ENCODE measurements around the gene ESF1. TPM values are rescaled to one million over a fixed set of nuclear protein-coding genes. Genes with fewer than 3 reads are reported as not detected.

ESF1 gene
- total and polyA plus RNA-seq, 2 of the 8 experiments (the other 6 are each of a cell fraction or from before 2014, with no cell fraction given): 1.1 to 32.9 TPM

DNA sequence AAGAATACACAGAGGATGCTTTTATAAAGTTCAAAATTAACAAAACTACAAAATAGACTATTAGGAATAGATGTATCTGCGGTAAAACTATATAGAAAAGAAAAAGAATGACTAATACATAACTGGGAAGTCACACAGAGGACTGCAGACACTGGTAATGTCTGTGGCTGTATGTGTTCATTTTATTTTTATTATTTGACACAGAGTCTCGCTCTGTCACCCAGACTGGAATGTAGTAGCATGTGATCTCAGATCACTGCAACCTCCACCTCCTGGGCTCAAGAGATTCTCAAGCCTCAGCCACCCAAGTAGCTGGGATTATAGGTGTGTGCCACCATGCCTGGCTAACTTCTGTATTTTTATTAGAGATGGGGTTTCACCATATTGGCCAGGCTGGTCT, 38.9 kb downstream of the ESF1 start:
- no peaks in the 10 kb centered on the region for H3K4me1 ChIP-seq (replicated peaks in 1 of 4; ENCODE audit: control insufficient read depth in 3 of 4, insufficient read depth in 4 of 4, low read length in 3 of 4)
- no peak overlapping the region for H3K23ac ChIP-seq (ENCODE audit: insufficient read length)
- H3K4me3 ChIP-seq (ENCODE audit: extremely low read depth in 1 of 4, insufficient read depth in 2 of 4, low read depth in 3 of 4, low read length in 4 of 4): no peak overlapping the region
- no peaks in the 10 kb centered on the region for H4K20me1 ChIP-seq (replicated peaks in 1 of 2; ENCODE audit: control insufficient read depth in 1 of 2, insufficient read depth in 2 of 2, low read length in 2 of 2)
- H3K23me2 ChIP-seq (ENCODE audit: low read depth, low read length): no peaks in the 10 kb centered on the region
- H2AK5ac ChIP-seq (ENCODE audit: low read depth, low read length): no peak overlapping the region
- no peaks in the 10 kb centered on the region for H3K27me3 ChIP-seq (replicated peaks in 1 of 4; ENCODE audit: control insufficient read depth in 3 of 4, extremely low read depth in 1 of 4, insufficient read depth in 3 of 4, low read length in 3 of 4)
- H2BK12ac ChIP-seq (ENCODE audit: low read depth, low read length): no peak overlapping the region
- H3K9ac ChIP-seq (replicated peaks in 1 of 4; ENCODE audit: extremely low read depth in 1 of 4, low read depth in 3 of 4, low read length in 3 of 4): no peak overlapping the region
- no peak overlapping the region for H3K14ac ChIP-seq (ENCODE audit: insufficient read length)
- H2BK20ac ChIP-seq (ENCODE audit: low read length): no peak overlapping the region
- no peak overlapping the region for H3K27ac ChIP-seq (ENCODE audit: low read depth, low read length)
- ChIA-PET CTCF (ENCODE audit: partially characterized antibody) (no interaction called here), POLR2A (ENCODE audit: partially characterized antibody) (interaction anchor here (1.2 kb wide), 1 partner anchor 10 kb away, joined by 3 read pairs; no protein-coding TSS in a partner anchor)
- WGBS, 2 experiments (ENCODE audit: extremely low coverage in 1 of 2, insufficient coverage in 1 of 2, insufficient read length in 1 of 2, insufficient replicate concordance in 2 of 2, low coverage in 1 of 2, low lambda C conversion rate in 2 of 2, missing lambda C conversion rate in 1 of 2): 94% methylated on average over 2 of the region's 2 CpGs; no CpG with 5 or more reads in 1 of the 2 experiments
- no peak overlapping the region for H4K8ac ChIP-seq (ENCODE audit: extremely low read depth, insufficient read depth, low read length)
- TF ChIP-seq RAD21 (IDR thresholded peaks at IDR 0.05 in 1 of 2, conservative IDR thresholded peaks at IDR 0.05 in 1 of 2; ENCODE audit: low read depth in 2 of 2, low read length in 2 of 2) (no peak), RBBP5 (IDR thresholded peaks at IDR 0.05; ENCODE audit: borderline replicate concordance, low read depth, low read length) (no peak), SIN3A (conservative IDR thresholded peaks at IDR 0.05 in 1 of 2, IDR thresholded peaks at IDR 0.05 in 1 of 2; ENCODE audit: low read depth in 1 of 2, low read length in 2 of 2) (no peak), CTBP2 (IDR thresholded peaks at IDR 0.05; ENCODE audit: borderline replicate concordance, insufficient read depth, insufficient read length, low read length) (no peak), NANOG (IDR thresholded peaks at IDR 0.05; ENCODE audit: insufficient read depth, low read depth, low read length, poor library complexity, severe bottlenecking) (no peak), SRF (IDR thresholded peaks at IDR 0.05; ENCODE audit: low read depth, low read length) (no peak), TBP (IDR thresholded peaks at IDR 0.05; ENCODE audit: low read depth, low read length) (no peak), CBX5 (IDR thresholded peaks at IDR 0.05; ENCODE audit: low read depth, low read length) (no peak), HDAC2 (IDR thresholded peaks at IDR 0.05; ENCODE audit: borderline replicate concordance in 1 of 2, low read depth in 2 of 2, low read length in 2 of 2) (no peak)
- no peak overlapping the region for H2AFZ ChIP-seq (ENCODE audit: low read length)
- no peaks in the 10 kb centered on the region for H3K79me1 ChIP-seq (ENCODE audit: low read depth, low read length)
- no peak overlapping the region for H3K4ac ChIP-seq (replicated peaks; ENCODE audit: insufficient read length, low read depth, low read length)
- no peak overlapping the region for H3K4me2 ChIP-seq (ENCODE audit: insufficient read depth in 1 of 2, low read depth in 2 of 2, low read length in 2 of 2)
- H3K9me3 ChIP-seq (ENCODE audit: insufficient read depth in 2 of 2, low read depth in 1 of 2, low read length in 1 of 2): peaks cover 4 to 6% of the 10 kb centered on the region in 2 experiments; a peak in 2 of 4 replicates
- H3K36me3 ChIP-seq (ENCODE audit: control insufficient read depth in 2 of 4, insufficient read depth in 4 of 4, low read length in 3 of 4): peaks cover 0 to 33% (median 12%) of the 10 kb centered on the region in 4 experiments; a peak in 6 of 8 replicates
- no peak for FAIRE-seq
- no peak overlapping the region for H3K18ac ChIP-seq (ENCODE audit: extremely low read depth, low read length)
- no peak overlapping the region for H4K5ac ChIP-seq (ENCODE audit: insufficient read length, low read depth, low read length)
- no peak overlapping the region for H2BK120ac ChIP-seq (replicated peaks; ENCODE audit: low read depth, low read length)
- no peak overlapping the region for H2BK5ac ChIP-seq (ENCODE audit: low read depth, low read length)
- H2BK15ac ChIP-seq (ENCODE audit: low read length): no peak overlapping the region
- peaks cover 0 to under 1% of the 10 kb centered on the region in 2 experiments; a peak in 1 of 4 replicates for H3K79me2 ChIP-seq (ENCODE audit: control insufficient read depth in 1 of 2, insufficient read depth in 2 of 2, low read length in 2 of 2)
- DNase-seq (ENCODE audit: low read depth in 1 of 2, low spot score in 2 of 2): no peak
- no peak overlapping the region for H3K56ac ChIP-seq (replicated peaks; ENCODE audit: insufficient read length, low read depth, low read length)
- no peak overlapping the region for H4K91ac ChIP-seq (replicated peaks; ENCODE audit: insufficient read length, low read length)

All from H1 (cell line).